ENCODE results near the gene ACP4. TPM values are rescaled to one million over a fixed set of nuclear protein-coding genes. Genes with fewer than 3 reads are reported as not detected.

ACP4 gene
- total RNA-seq, 1 donor from 2014 or later = not detected

DNA sequence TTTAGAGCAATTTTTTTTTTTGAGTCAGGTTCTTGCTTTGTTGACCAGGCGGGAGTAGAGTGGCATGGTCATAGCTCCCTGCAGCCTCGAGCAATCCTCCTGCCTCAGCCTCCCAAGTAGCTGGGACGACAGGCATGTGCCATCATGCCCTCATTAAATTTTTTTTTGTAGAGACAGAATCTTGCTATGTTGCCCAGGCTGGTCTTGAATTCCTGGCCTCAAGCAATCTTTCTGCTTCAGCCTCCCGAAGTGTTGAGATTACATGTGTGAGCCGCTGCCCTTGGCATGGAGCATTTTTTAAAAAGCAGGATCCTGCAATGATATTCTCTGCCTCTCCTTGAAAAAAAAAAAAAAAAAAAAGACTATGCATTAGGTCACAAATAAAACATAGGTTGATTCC, 14.1 kb upstream of the ACP4 start:
- H3K36me3 Mint-ChIP-seq (ENCODE audit: low read depth) = no peaks in the 10 kb centered on the region
- peaks cover 7% of the 10 kb centered on the region for H3K4me1 Mint-ChIP-seq (ENCODE audit: low read depth)
- no peaks in the 10 kb centered on the region for H3K9me3 Mint-ChIP-seq (ENCODE audit: low read depth)
- H3K27me3 Mint-ChIP-seq (ENCODE audit: low read depth) = peaks cover 63% of the 10 kb centered on the region
- H3K27ac Mint-ChIP-seq (ENCODE audit: unreplicated experiment) = no peak overlapping the region
- TF ChIP-seq, protein P1, sequence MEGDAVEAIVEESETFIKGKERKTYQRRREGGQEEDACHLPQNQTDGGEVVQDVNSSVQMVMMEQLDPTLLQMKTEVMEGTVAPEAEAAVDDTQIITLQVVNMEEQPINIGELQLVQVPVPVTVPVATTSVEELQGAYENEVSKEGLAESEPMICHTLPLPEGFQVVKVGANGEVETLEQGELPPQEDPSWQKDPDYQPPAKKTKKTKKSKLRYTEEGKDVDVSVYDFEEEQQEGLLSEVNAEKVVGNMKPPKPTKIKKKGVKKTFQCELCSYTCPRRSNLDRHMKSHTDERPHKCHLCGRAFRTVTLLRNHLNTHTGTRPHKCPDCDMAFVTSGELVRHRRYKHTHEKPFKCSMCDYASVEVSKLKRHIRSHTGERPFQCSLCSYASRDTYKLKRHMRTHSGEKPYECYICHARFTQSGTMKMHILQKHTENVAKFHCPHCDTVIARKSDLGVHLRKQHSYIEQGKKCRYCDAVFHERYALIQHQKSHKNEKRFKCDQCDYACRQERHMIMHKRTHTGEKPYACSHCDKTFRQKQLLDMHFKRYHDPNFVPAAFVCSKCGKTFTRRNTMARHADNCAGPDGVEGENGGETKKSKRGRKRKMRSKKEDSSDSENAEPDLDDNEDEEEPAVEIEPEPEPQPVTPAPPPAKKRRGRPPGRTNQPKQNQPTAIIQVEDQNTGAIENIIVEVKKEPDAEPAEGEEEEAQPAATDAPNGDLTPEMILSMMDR (IDR thresholded peaks at IDR 0.05) = no peak
- no peak overlapping the region for H3K4me3 Mint-ChIP-seq (ENCODE audit: unreplicated experiment)
- DNase-seq (ENCODE audit: low spot score) = no peak

- Mint-ChIP-seq H3K27ac (ENCODE audit: unreplicated experiment) (no peak overlapping the region), H3K27me3 (ENCODE audit: low read depth) (peaks cover 66% of the 10 kb centered on the region), H3K4me3 (ENCODE audit: unreplicated experiment) (no peak overlapping the region), H3K9me3 (ENCODE audit: low read depth) (no peaks in the 10 kb centered on the region), H3K36me3 (ENCODE audit: low read depth) (no peaks in the 10 kb centered on the region), H3K4me1 (ENCODE audit: low read depth) (peaks cover 7% of the 10 kb centered on the region)
- TF ChIP-seq, protein P1 (IDR thresholded peaks at IDR 0.05) = no peak
- DNase-seq (ENCODE audit: low spot score) = no peak
These were observed 13.0 kb upstream of the ACP4 start for GRCh38 chr19:50777261-50777660.

GRCh38 chr19:50777830-50778303, 12.3 kb upstream of the ACP4 start:
- DNase-seq (ENCODE audit: low spot score) = no peak
- peaks cover 70% of the 10 kb centered on the region for H3K27me3 Mint-ChIP-seq (ENCODE audit: low read depth)

GRCh38 chr19:50778906-50779430, 11.2 kb upstream of the ACP4 start:
- Mint-ChIP-seq H3K4me1 (ENCODE audit: low read depth) (peaks cover 12% of the 10 kb centered on the region), H3K9me3 (ENCODE audit: low read depth) (no peaks in the 10 kb centered on the region), H3K36me3 (ENCODE audit: low read depth) (no peaks in the 10 kb centered on the region), H3K27ac (ENCODE audit: unreplicated experiment) (no peak overlapping the region), H3K27me3 (ENCODE audit: low read depth) (peaks cover 67% of the 10 kb centered on the region), H3K4me3 (ENCODE audit: unreplicated experiment) (no peak overlapping the region)
- TF ChIP-seq, protein P1 (IDR thresholded peaks at IDR 0.05) = no peak
- DNase-seq (ENCODE audit: low spot score) = no peak

More at GRCh38 chr19:50777830-50778303, 12.3 kb upstream of the ACP4 start:
- Mint-ChIP-seq H3K36me3 (ENCODE audit: low read depth) (no peaks in the 10 kb centered on the region), H3K4me1 (ENCODE audit: low read depth) (peaks cover 7% of the 10 kb centered on the region), H3K27ac (ENCODE audit: unreplicated experiment) (no peak overlapping the region), H3K9me3 (ENCODE audit: low read depth) (no peaks in the 10 kb centered on the region), H3K4me3 (ENCODE audit: unreplicated experiment) (no peak overlapping the region)
- TF ChIP-seq, protein P1 (IDR thresholded peaks at IDR 0.05) = no peak

DNA sequence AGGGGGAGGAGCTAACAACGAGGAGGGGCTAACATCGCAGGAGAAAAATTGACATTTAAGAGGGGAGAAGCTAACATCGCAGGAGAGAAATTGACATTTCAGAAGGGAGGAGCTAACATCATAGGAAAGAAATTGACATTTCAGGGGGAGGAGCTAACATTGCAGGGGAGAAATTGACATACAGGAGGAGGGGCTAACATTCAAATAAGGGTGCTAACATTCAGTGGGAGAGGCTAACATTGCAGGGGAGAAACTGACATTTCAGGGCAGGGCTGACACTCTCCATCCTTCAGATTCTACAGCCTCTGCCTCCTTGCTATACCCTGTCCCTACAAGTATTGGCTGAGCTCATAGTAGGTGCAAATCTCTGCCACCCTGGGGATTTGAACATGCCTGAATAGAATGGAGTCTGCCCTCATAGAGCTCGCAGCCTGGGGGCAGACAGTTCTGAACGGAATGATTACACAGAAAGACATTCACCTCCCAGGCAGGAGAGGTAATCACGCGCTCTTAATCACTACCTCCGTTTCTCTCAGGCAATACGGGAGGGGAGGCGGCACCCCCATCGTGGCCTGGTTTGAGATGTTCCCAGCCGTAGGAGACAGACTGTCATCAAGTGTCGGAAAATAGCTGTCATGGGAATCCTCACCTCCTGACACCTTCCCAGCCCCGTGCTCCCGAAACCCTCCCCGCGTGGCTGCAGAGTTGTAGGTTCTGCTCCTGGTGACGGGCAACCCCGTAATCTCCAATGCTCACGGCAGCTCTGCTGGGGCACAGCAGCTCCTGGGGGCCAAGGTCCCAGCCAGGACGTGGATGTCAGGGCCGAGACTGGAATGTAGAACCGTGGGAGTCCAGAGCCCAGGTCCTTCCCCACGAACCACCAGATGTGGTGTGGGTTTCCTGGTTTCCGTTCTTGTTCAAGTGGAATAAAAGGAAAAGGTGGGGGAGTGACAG, 10.4 kb upstream of the ACP4 start:
- Mint-ChIP-seq H3K36me3 (ENCODE audit: low read depth) (no peaks in the 10 kb centered on the region), H3K4me3 (ENCODE audit: unreplicated experiment) (no peak overlapping the region), H3K27me3 (ENCODE audit: low read depth) (peaks cover 60% of the 10 kb centered on the region), H3K4me1 (ENCODE audit: low read depth) (peaks cover 12% of the 10 kb centered on the region), H3K9me3 (ENCODE audit: low read depth) (no peaks in the 10 kb centered on the region), H3K27ac (ENCODE audit: unreplicated experiment) (no peak overlapping the region)
- TF ChIP-seq, protein P1 (IDR thresholded peaks at IDR 0.05) = no peak
- no peak for DNase-seq (ENCODE audit: low spot score)

Data from chondrocyte (in vitro differentiated cells).